Measurements from ENCODE around the gene OR4D2. TPM values are rescaled to one million over a fixed set of nuclear protein-coding genes. Genes with fewer than 3 reads are reported as not detected.

OR4D2 gene
- total and polyA plus RNA-seq, 2 donors from 2014 or later, result not detected

- no peaks in the 10 kb centered on the region for H3K36me3 ChIP-seq (ENCODE audit: control insufficient read depth in 2 of 3, insufficient read depth in 3 of 3, low read length in 3 of 3)
- no peak overlapping the region for H3K27ac ChIP-seq (ENCODE audit: low read depth in 2 of 2, low read length in 2 of 2)
- no peak overlapping the region for H3K4me3 ChIP-seq (ENCODE audit: low read length in 3 of 3)
- no peaks in the 10 kb centered on the region for H3K9me3 ChIP-seq (ENCODE audit: control insufficient read depth in 2 of 3, insufficient read depth in 1 of 3, low read length in 3 of 3)
- intact Hi-C loops (cut with DNase I), result no loop called here
- H3K9ac ChIP-seq (ENCODE audit: low read length in 3 of 3), result no peak overlapping the region
- TF ChIP-seq CTCF (IDR thresholded peaks at IDR 0.05; ENCODE audit: borderline replicate concordance, extremely low read depth, insufficient read depth), result no peak
- no peak for DNase-seq
- FAIRE-seq, result no peak
- H3K27me3 ChIP-seq (ENCODE audit: control insufficient read depth, insufficient read depth, low read length), result no peaks in the 10 kb centered on the region
- H3K4me1 ChIP-seq (ENCODE audit: control insufficient read depth in 2 of 3, insufficient read depth in 2 of 3, low read depth in 1 of 3, low read length in 3 of 3), result no peaks in the 10 kb centered on the region
These were observed 19.8 kb downstream of the OR4D2 start for GRCh38 chr17:58186591-58186990.

DNA sequence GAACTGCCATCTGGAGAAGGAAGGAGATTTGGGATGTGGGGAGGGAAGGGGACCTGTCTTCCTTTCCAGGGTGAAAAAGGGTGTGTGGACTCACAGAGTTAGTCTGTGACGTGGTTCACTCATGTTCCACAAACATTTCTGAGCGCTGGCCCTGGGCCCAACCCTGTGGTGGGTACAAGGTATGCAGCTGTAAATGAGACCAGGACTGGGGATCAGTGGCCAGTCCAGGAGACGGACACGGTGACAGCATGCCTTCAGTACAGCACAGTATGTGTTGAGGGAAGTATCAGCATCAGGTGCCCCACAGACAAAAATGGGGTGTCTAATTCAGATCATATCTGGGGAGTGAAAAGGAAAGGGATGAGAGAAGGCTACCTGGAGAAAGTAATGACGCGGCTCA, 20.3 kb downstream of the OR4D2 start:
- DNase-seq (no peak), FAIRE-seq (no peak)
- no peaks in the 10 kb centered on the region for H3K27me3 ChIP-seq (ENCODE audit: control insufficient read depth, insufficient read depth, low read length)
- H3K9ac ChIP-seq (ENCODE audit: low read length in 3 of 3), result no peak overlapping the region
- no peaks in the 10 kb centered on the region for H3K9me3 ChIP-seq (ENCODE audit: control insufficient read depth in 2 of 3, insufficient read depth in 1 of 3, low read length in 3 of 3)
- intact Hi-C loops (cut with DNase I), result no loop called here
- H3K4me3 ChIP-seq (ENCODE audit: low read length in 3 of 3), result no peak overlapping the region
- H3K27ac ChIP-seq (ENCODE audit: low read depth in 2 of 2, low read length in 2 of 2), result no peak overlapping the region
- no peak for TF ChIP-seq CTCF (IDR thresholded peaks at IDR 0.05; ENCODE audit: borderline replicate concordance, extremely low read depth, insufficient read depth)
- no peaks in the 10 kb centered on the region for H3K4me1 ChIP-seq (ENCODE audit: control insufficient read depth in 2 of 3, insufficient read depth in 2 of 3, low read depth in 1 of 3, low read length in 3 of 3)
- no peaks in the 10 kb centered on the region for H3K36me3 ChIP-seq (ENCODE audit: control insufficient read depth in 2 of 3, insufficient read depth in 3 of 3, low read length in 3 of 3)

- H3K4me3 ChIP-seq (ENCODE audit: low read length in 3 of 3), result no peak overlapping the region
- no peak for FAIRE-seq
- H3K27me3 ChIP-seq (ENCODE audit: control insufficient read depth, insufficient read depth, low read length), result no peaks in the 10 kb centered on the region
- H3K4me1 ChIP-seq (ENCODE audit: control insufficient read depth in 2 of 3, insufficient read depth in 2 of 3, low read depth in 1 of 3, low read length in 3 of 3), result no peaks in the 10 kb centered on the region
- no peaks in the 10 kb centered on the region for H3K36me3 ChIP-seq (ENCODE audit: control insufficient read depth in 2 of 3, insufficient read depth in 3 of 3, low read length in 3 of 3)
- H3K9ac ChIP-seq (ENCODE audit: low read length in 3 of 3), result no peak overlapping the region
- H3K9me3 ChIP-seq (ENCODE audit: control insufficient read depth in 2 of 3, insufficient read depth in 1 of 3, low read length in 3 of 3), result no peaks in the 10 kb centered on the region
- intact Hi-C loops (cut with DNase I), result no loop called here
- TF ChIP-seq CTCF (IDR thresholded peaks at IDR 0.05; ENCODE audit: borderline replicate concordance, extremely low read depth, insufficient read depth), result no peak
- DNase-seq, result no peak
- no peak overlapping the region for H3K27ac ChIP-seq (ENCODE audit: low read depth in 2 of 2, low read length in 2 of 2)
These were observed 20.9 kb downstream of the OR4D2 start for GRCh38 chr17:58187675-58188074.

GRCh38 chr17:58189436-58190146, 22.8 kb downstream of the OR4D2 start:
- H3K4me3 ChIP-seq (ENCODE audit: low read length in 3 of 3), result no peak overlapping the region
- H3K27ac ChIP-seq (ENCODE audit: low read depth in 2 of 2, low read length in 2 of 2), result no peak overlapping the region
- H3K4me1 ChIP-seq (ENCODE audit: control insufficient read depth in 2 of 3, insufficient read depth in 2 of 3, low read depth in 1 of 3, low read length in 3 of 3), result no peaks in the 10 kb centered on the region
- DNase-seq (peak in 1 of 5 donors; percentile 85), FAIRE-seq (no peak)
- TF ChIP-seq CTCF (IDR thresholded peaks at IDR 0.05; ENCODE audit: borderline replicate concordance, extremely low read depth, insufficient read depth), result no peak
- no peaks in the 10 kb centered on the region for H3K36me3 ChIP-seq (ENCODE audit: control insufficient read depth in 2 of 3, insufficient read depth in 3 of 3, low read length in 3 of 3)
- no peaks in the 10 kb centered on the region for H3K9me3 ChIP-seq (ENCODE audit: control insufficient read depth in 2 of 3, insufficient read depth in 1 of 3, low read length in 3 of 3)
- intact Hi-C loops (cut with DNase I), result no loop called here
- no peak overlapping the region for H3K9ac ChIP-seq (ENCODE audit: low read length in 3 of 3)
- H3K27me3 ChIP-seq (ENCODE audit: control insufficient read depth, insufficient read depth, low read length), result no peaks in the 10 kb centered on the region
